Esophagus squamous epithelium (tissue), 5 donors: ENCODE measurements around the gene MAP3K8. TPM values are rescaled to one million over a fixed set of nuclear protein-coding genes. Genes with fewer than 3 reads are reported as not detected.

ENCODE experiments used
- DNase-seq: peaks from one replicate; lab custom pipeline; 2025; lab: John Stamatoyannopoulos, UW
- H3K27ac ChIP-seq, 4 donors: fragments of 200-600 bp; sonication (generic); one replicate each; pipeline ENCODE4 v1.5.1; 2016 to 2019; ENCODE audit warnings: mild to moderate bottlenecking in 1 of 4
- H3K27me3 ChIP-seq, 4 donors: fragments of 200-600 bp; sonication (generic); 1 replicate in 3 of 4; 2 replicates in 1 of 4; pipeline versions ENCODE4 v1.5.1 to v1.6.0; 2017 to 2021; ENCODE audit warnings: antibody characterized with exemption in 1 of 4
- H3K36me3 ChIP-seq, 3 donors: fragments of 200-600 bp; sonication (generic); one replicate each; pipeline ENCODE4 v1.5.1; 2016 to 2019
- H3K4me1 ChIP-seq, 3 donors: fragments of 200-600 bp; sonication (generic); one replicate each; pipeline ENCODE4 v1.5.1; 2017 to 2019
- H3K4me3 ChIP-seq, 4 donors: fragments of 200-600 bp; sonication (generic); 1 replicate in 3 of 4; 2 replicates in 1 of 4; pipeline ENCODE4 v1.5.1; 2016 to 2019; ENCODE audit warnings: mild to moderate bottlenecking in 2 of 4, moderate library complexity in 1 of 4
- H3K9me3 ChIP-seq, 3 donors: fragments of 200-600 bp; sonication (generic); one replicate each; pipeline ENCODE4 v1.5.1; 2016 to 2019
- CTCF ChIP-seq, 6 experiments: fragments of 450-650 bp in 4 of 6; fragments of 200-600 bp in 2 of 6; sonication (generic) in 2 of 6; IDR thresholded peaks; one replicate each; pipeline ENCODE4 v1.5.1; 2016 to 2019; ENCODE audit warnings: antibody characterized with exemption in 6 of 6, mild to moderate bottlenecking in 4 of 6, moderate library complexity in 4 of 6
- POLR2A ChIP-seq, 4 donors: fragments of 450-650 bp; IDR thresholded peaks; one replicate each; pipeline ENCODE4 v1.6.1; 2017; ENCODE audit warnings: antibody characterized with exemption in 4 of 4, mild to moderate bottlenecking in 4 of 4, moderate library complexity in 3 of 4
- WGBS, 2 donors: methylation state at CpG; one replicate each; pipeline ENCODE4 v1.1.5; 2018; 5-methylcytosine and 5-hydroxymethylcytosine counted together
- intact Hi-C: fragments of 100-400 bp; cut with DNase I; formaldehyde crosslinking; loops from one replicate; pipeline ENCODE4 v1.15.0; 2022
- total RNA-seq, 4 donors: library from RNA; depleted of rRNA; stranded (reverse); fragments of >200 nt; gene quantifications; one replicate each; pipeline ENCODE4 v1.1.0, GENCODE V29; 2016
- donor health status: DM: yes; HTN: yes; CAD: no.

Gene MAP3K8
- total RNA-seq, 4 donors from 2014 or later, result 9.4 to 20.6 (median 17.9) TPM

- intact Hi-C loops, result no loop called here
- peaks cover 28 to 79% (median 43%) of the 10 kb centered on the region in 3 donors for H3K4me1 ChIP-seq
- DNase-seq, result no peak
- H3K4me3 ChIP-seq, result peak overlapping the region; percentile 76 to 96 (median 90)
- H3K9me3 ChIP-seq, result no peaks in the 10 kb centered on the region
- TF ChIP-seq POLR2A (IDR thresholded peaks at IDR 0.05), result no peak
- no peak for TF ChIP-seq CTCF (IDR thresholded peaks at IDR 0.05)
- H3K27me3 ChIP-seq, result no peaks in the 10 kb centered on the region
- peak overlapping the region; percentile 73 to 100 (median 99) for H3K27ac ChIP-seq
- peaks cover 0 to 34% (median 0%) of the 10 kb centered on the region in 3 donors for H3K36me3 ChIP-seq
- WGBS, 2 donors, result 3 to 9% methylated on average over 3 of the region's 3 CpGs
Observed at GRCh38 chr10:30436671-30437030, 2.7 kb downstream of the MAP3K8 start.

- H3K27me3 ChIP-seq, result no peaks in the 10 kb centered on the region
- WGBS, 2 donors, result 13 to 21% methylated on average over 13 of the region's 13 CpGs
- intact Hi-C loops, result no loop called here
- peaks cover 25 to 79% (median 43%) of the 10 kb centered on the region in 3 donors for H3K4me1 ChIP-seq
- H3K36me3 ChIP-seq, result peaks cover 0 to 40% (median 0%) of the 10 kb centered on the region in 3 donors
- H3K4me3 ChIP-seq, result peak overlapping the region; percentile 76 to 96 (median 90)
- no peaks in the 10 kb centered on the region for H3K9me3 ChIP-seq
- DNase-seq, result no peak
- H3K27ac ChIP-seq, result peak overlapping the region; percentile 73 to 100 (median 99)
- peak in 1 of 4 donors; percentile 10 for TF ChIP-seq POLR2A (IDR thresholded peaks at IDR 0.05)
- TF ChIP-seq CTCF (IDR thresholded peaks at IDR 0.05), result no peak
Observed at GRCh38 chr10:30437031-30437841, 3.3 kb downstream of the MAP3K8 start.

DNA sequence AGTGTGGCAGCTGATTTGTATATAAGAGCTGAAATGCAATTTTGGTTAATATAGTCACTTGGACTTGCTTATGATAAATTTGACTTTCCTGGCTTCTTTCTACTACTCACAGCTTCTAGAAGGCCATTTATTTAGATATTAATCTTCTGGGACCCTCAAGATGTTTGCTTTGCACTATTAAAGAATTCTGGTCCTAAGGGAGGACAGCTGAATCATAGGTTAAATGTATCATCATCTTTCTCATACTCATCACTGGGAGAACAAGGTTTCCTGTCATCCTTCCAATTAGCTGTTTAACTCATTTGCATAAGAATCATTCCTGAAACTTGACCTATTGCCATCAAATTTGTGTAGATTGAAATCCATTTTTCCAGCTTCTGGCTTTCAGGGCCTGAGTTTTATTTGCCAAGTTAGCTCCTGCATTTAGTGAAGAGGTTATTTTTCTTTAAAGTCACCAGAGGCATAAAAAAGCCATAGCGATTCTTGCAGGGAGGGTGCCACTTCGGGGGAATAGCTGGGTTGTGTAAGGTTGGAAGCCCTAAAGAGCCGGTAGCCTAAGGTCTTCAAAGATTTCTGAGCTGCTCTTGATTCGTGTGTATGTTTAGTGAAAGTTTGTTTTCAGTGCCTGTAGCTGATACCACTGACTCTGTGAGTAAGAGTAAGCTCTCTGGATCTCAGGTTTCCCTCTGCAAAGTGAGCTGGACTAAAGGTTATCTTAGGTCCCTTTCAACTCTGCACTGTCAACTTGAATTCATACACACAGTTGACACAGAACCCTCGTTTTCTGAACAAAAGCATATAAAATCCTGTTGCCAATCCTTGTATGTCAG, 4.3 kb downstream of the MAP3K8 start:
- peak overlapping the region in 3 of 4 donors; percentile 76 to 94 (median 86) for H3K4me3 ChIP-seq
- WGBS, 2 donors, result 24 to 44% methylated on average over 2 to 5 of the region's 5 CpGs
- H3K9me3 ChIP-seq, result no peaks in the 10 kb centered on the region
- TF ChIP-seq POLR2A (IDR thresholded peaks at IDR 0.05) (no peak), CTCF (IDR thresholded peaks at IDR 0.05) (no peak)
- H3K27me3 ChIP-seq, result no peaks in the 10 kb centered on the region
- peaks cover 0 to 45% (median 0%) of the 10 kb centered on the region in 3 donors for H3K36me3 ChIP-seq
- DNase-seq, result no peak
- intact Hi-C loops, result no loop called here
- H3K27ac ChIP-seq, result peak overlapping the region; percentile 73 to 100 (median 99)
- peaks cover 25 to 77% (median 43%) of the 10 kb centered on the region in 3 donors for H3K4me1 ChIP-seq

GRCh38 chr10:30439931-30440330, 5.9 kb downstream of the MAP3K8 start:
- Histone ChIP-seq H3K4me3 (peak overlapping the region in 1 of 4 donors; percentile 18), H3K4me1 (peaks cover 25 to 85% (median 43%) of the 10 kb centered on the region in 3 donors)

More at GRCh38 chr10:30439931-30440330, 5.9 kb downstream of the MAP3K8 start:
- no peaks in the 10 kb centered on the region for H3K27me3 ChIP-seq
- H3K9me3 ChIP-seq, result no peaks in the 10 kb centered on the region
- TF ChIP-seq CTCF (IDR thresholded peaks at IDR 0.05) (no peak), POLR2A (IDR thresholded peaks at IDR 0.05) (no peak)
- H3K36me3 ChIP-seq, result peaks cover 0 to 54% (median 0%) of the 10 kb centered on the region in 3 donors
- no peak for DNase-seq
- peak overlapping the region in 3 of 4 donors; percentile 23 to 100 (median 99) for H3K27ac ChIP-seq
- WGBS, 2 donors, result 75 to 77% methylated on average over 3 of the region's 3 CpGs
- intact Hi-C loops, result no loop called here
